GM12873 (cell line): Measurements from ENCODE around the gene SRSF8.

ENCODE experiments used
- CTCF ChIP-seq: IDR thresholded peaks from 2 replicates; pipeline ENCODE4 v1.5.1; 2012; ENCODE audit warnings: low read depth, mild to moderate bottlenecking, moderate library complexity, low read length, control low read depth; ENCODE audit not compliant: insufficient read depth; ENCODE audit errors: missing control alignments

SRSF8 gene

GRCh38 chr11:95108671-95109551 lies 42.2 kb downstream of the SRSF8 start:
- no peak for TF ChIP-seq CTCF

GRCh38 chr11:95111923-95112540 lies 45.3 kb downstream of the SRSF8 start:
- TF ChIP-seq CTCF, result no peak

- no peak for TF ChIP-seq CTCF
These were observed 48.9 kb downstream of the SRSF8 start for GRCh38 chr11:95115597-95115996.

GRCh38 chr11:95119361-95120060 lies 52.8 kb downstream of the SRSF8 start:
- TF ChIP-seq CTCF, result no peak
